GM19043 (cell line): Measurements from ENCODE around the gene CACNA1F.
"Not testable (repeated sequence)": the region's sequence is repeated elsewhere in the genome, so short reads cannot be mapped to it uniquely, and the experiment has no call there.

Experiments
- ATAC-seq: cut with Tn5 transposase; IDR thresholded peaks from one replicate; pipeline ENCODE4 v1.9.1; 2021; ENCODE audit warnings: low read depth; ENCODE audit not compliant: unreplicated experiment

Gene CACNA1F

DNA sequence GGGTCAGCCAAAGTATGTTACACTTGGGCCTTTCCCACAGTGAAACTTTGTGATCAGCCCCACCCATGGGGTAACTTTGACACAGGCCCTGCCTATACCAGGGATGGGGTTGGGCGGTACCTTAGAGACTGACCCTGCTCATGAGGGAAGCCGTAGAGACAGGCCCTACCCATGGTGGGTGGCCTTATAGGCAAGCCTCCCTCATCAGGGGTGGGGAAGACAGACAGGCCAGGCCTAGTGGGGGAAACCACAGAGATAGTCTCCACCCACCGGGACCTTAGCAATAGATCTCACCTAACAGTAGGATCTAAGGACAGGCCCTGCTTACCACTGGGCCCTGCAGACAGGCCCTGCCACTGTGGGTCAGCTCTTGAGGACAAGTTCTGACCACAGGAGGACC lies 54.6 kb downstream of the CACNA1F start:
- ATAC-seq, result no peak

- ATAC-seq, result no peak
Observed at GRCh38 chrX:49177873-49178480, 55.2 kb downstream of the CACNA1F start.

DNA sequence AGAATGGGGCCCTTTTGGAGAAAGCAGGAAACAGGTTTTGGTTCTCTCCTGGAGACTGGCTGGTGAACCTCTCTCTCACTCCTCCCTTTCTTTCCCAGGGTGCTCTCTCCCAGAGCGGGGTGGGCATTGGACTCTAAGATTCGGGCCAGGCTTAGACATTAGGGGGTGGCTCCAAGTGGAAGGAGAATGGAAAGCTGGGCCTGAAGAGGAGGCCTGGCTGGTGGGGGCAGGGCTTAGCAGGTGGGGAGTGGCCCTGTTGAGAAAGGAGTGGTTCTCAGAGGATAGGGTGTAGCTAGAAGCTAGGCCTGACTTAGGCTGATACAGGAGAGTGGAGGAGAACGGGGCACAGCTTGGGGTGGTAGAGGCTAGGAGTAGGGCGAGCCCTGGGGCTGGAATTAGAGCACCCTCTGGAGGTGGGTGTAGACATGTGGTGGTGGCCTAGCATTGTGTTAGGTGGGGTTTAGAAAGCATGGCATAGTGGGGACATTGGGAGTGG lies 55.8 kb downstream of the CACNA1F start:
- ATAC-seq, result no peak

DNA sequence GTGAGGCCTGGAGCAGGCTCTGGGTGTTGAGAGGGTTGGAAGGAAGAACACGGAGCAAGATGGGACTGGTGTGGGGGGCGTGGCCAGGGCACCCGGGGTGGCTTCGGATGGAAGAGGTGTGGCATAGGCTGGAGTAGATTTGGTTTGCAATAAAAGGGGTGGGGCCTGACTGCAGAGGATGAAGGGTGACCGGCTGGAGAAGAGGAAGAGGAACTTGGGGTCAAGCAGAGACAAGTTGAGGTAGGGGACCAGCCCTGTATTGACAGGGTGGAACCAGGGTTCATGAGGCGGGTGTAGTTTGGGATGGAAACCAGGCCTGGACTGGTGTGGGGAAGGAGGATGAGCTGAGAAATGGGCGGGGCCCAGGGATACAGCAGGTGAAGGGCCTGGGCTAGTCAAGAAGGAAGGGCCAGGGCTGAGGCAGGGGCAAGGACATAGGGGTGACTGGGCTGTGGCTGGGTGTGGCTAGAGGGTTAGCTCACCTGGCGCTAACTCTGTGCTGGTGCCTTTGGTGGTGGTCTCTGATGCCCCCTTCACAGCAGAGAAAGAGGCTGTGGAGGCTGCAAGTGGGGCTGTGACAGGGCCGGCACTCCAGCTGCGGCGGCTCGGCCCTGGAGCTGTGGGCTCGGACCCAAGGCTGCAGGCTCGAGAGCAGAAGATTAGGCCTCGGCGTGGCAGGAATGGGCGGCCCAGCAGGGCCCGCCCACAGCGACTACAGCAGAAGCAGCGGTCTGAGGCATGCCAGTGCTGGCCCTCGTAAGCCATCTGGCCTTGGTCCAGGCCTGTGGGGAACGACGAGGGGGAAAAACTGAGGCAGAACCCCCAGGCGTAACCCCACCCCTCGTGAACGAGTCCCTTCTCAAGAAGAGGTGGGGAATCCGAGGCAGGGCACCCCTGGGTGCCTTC lies 56.5 kb downstream of the CACNA1F start:
- no peak for ATAC-seq

DNA sequence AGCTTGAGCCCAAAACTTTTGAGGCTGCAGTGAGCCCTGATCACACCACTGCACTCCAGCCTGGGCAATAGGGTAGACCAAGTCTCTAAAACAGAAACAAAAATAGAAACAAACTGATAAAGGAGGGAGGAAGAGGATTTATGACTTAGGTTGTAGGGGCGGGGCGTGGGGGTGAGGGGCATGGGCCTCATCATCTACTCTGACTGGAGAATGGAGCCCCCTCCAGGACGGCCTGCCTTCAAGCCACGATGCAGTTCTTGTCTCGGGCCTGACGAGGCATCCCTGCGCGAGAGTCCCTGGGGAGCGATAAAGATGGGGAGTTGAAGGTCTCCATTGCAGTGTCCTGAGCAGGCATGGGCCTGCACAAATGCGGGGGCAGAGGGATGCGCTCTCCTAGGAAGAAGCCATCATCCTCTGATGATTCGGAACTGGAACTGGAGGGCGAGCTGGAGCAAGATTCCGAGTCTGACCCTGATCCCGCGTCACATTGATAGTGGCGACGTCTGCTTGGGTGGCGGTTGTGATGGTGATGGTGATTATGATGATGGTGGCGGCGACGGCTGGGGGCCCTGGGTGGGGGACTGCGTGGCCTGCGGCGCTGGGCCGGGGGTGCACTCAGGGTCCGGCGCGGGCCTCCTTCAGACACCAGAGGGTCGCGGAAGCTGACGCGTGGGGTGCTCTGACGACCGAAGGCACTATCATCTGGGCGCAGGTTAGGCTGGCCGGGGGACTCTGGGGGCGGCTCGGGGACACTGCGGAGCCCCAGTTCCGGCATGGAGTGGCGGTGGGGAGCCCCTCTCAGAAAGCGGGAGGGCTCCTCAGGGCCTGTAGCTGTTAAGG lies 57.5 kb downstream of the CACNA1F start:
- ATAC-seq, result no peak

DNA sequence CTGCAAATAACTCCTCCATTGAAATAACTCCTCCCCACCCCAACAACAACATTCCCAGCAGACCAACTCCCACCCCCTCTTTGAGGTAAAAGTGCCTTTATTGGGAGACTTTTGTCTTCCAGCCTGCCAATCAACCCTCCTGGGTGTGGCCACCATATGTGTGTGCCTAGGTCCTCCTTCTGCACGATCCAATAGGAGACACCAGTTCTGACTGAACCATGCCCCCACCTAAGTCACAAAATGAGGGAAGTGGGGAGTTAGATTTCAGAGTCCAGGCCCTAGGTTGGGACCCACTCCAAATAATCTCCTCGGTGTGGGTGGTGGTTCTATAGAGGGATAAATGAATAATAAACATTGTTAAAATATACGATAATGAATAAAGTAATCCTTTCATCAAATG lies 58.4 kb downstream of the CACNA1F start:
- ATAC-seq, result no peak

GRCh38 chrX:49173544-49173943 lies 59.6 kb downstream of the CACNA1F start:
- ATAC-seq, result not testable (repeated sequence)

DNA sequence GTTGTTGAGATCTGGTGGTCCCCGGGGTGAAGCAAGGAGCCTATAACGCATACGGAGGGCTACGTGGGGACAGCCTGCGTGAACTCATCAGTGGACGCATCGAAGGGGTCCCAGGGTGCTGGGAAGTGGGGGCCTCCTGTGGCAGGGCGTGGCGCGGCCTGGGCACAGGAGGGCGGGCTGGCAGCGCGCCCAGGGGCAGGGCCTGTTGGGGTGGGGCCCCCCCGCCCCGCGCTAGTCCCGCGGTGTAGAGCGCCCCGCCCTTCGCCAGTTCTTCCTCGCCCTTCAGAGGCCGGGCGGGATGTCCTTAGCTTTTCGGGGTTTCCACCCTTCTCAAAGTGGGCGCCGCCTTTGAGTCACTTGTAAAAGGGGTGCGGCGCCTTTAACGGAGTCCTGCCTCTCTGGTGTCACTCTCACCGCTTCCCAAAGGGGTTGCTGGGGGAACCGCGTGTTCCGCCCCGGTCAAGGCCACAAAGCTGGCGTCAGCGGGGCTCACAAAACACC lies 60.8 kb downstream of the CACNA1F start:
- ATAC-seq, result peak; percentile 51

- peak; percentile 33 for ATAC-seq
Observed at GRCh38 chrX:49171752-49172279, 61.3 kb downstream of the CACNA1F start, which contains the start of gene PLP2. TSS of gene PLP2 (plus strand) at chrX:49171898. CDS start at chrX:49172001, 103 bp downstream.

- ATAC-seq, result no peak
Observed at GRCh38 chrX:49167740-49168108, 65.4 kb downstream of the CACNA1F start.

GRCh38 chrX:49166914-49167739 lies 66.0 kb downstream of the CACNA1F start:
- ATAC-seq, result no peak

DNA sequence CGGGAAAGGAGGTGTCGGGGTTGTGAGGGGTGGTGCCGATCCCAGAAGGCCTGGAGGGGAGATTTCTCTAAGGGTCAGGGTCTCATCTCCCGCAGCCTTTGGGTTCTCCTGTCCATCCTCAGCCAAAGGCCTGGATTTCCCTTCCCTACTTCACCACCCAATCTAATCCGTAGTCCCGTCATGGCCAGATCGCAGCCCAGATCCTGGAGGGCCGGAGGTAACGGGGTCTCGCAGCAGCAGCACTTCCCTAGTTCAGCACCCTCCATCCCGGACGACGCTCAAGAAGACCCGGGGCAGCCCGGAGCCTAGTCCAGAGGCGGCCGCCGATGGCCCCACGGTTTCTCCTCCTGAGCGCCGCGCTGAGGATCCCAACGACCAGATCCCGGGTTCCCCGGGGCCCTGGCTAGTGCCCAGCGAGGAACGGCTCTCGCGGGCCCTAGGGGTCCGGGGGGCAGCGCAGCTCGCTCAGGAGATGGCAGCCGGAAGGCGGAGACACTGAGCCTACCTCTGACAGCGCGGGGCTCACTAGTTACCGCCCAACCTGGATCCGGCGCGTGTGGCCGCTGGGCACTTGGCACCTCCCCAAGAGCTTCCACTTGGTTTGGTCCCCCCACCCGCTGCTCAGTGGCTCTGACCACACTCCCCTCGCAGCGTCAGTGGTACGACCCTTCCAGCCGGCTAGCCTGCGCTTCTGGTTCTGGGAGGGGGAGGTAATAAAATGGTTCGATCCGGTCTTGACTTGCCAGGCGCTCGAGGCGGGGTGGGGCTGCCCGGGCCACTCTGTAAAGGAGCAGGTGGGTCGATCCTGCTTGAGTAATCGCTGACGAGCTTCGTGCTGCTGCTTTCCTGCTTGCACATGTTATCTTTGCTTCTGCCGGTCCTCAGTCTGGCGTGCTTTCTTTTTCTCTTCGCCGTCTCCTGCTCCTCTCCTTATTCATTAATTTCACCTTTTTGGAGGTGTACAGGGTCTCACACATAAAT lies 66.9 kb downstream of the CACNA1F start:
- no peak for ATAC-seq

- ATAC-seq, result no peak
Observed at GRCh38 chrX:49164589-49165360, 68.4 kb downstream of the CACNA1F start.

DNA sequence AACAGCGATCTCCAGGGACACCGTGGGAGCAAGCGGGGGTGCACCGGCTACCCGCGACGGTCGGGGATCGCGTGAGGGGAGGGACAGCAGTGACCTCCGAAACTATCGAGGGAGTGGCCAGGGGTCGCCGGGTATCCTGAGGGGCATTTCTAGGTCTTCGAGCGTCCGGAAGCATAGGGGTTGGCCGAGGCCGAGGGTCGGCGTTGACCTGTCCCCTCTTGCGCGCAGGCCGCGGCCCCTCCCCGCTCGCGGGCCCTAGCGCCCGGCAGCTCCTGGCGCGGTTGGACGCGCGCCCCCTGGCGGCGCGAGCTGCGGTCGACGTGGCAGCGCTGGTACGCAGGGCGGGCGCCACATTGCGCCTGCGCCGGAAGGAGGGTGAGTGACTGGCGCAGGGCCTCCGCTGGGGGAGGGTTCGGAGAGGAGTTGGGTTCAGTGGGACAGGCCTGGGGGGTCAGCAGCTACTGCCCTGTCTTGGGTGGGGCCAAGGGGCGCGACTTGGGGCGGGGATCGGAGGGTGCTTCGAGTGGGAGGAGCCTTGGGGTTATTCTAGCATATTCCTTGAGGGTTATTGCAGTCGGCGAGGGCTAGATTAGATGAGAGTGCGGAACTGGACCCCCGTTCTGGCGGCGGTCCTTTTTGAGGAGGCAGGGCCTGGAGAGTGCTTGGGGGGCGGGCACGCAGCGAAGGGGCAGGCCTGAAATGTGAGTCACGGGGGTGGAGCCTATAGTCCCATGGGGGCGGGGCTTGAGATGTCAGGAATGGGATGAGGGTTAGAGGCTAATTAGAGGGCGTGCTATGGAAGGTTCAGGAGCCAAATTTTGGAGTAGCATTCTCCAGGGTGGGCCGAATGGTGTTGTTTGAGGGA lies 69.4 kb downstream of the CACNA1F start:
- ATAC-seq, result no peak

DNA sequence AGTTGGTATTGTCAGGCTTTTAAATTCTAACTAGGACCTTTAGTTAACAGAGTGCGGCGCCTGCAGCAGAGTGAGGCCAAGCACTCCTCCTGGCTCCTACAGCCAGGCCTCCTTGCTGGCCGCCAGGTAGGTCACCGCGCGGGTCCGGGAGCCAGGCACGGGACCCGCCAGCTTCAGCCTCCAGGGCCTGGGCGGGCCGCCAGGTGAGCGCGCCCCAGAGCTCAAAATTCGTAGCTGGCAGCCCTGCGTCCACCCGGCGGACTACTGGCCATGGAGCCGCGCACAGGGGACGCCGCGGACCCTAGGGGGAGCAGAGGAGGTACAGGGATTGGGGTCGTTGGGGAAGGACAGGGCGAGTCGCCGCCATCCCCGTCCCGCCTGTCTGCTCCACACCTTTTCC lies 70.5 kb downstream of the CACNA1F start, which contains the start of gene MAGIX:
TSS of gene MAGIX (plus strand) at position 139 of the 400 bp plus-strand sequence. CDS start at position 271, 132 bp downstream.
- ATAC-seq, result no peak

GRCh38 chrX:49161632-49162031 lies 71.5 kb downstream of the CACNA1F start:
- ATAC-seq, result no peak

GRCh38 chrX:49160908-49161307 lies 72.2 kb downstream of the CACNA1F start:
- ATAC-seq, result no peak
